Thymus (tissue), 11 donors: ENCODE results near the gene RAD51C. TPM values are rescaled to one million over a fixed set of nuclear protein-coding genes. Genes with fewer than 3 reads are reported as not detected.

Experiments
- DNase-seq, 9 donors: peaks; one replicate each; pipeline ENCODE4 v3.0.0-alpha.2; 2013; ENCODE audit warnings: low spot score in 9 of 9, low read depth in 6 of 9, missing footprints in 1 of 9
- H3K27ac ChIP-seq, 2 donors: one replicate each; pipeline ENCODE4 v1.5.1; 2013; ENCODE audit warnings: control low read depth in 1 of 2, low read depth in 1 of 2, low read length in 1 of 2, mild to moderate bottlenecking in 1 of 2, moderate library complexity in 1 of 2
- H3K27me3 ChIP-seq, 2 donors: one replicate each; pipeline ENCODE4 v1.5.1; 2013; ENCODE audit warnings: low read length in 1 of 2; ENCODE audit not compliant: control insufficient read depth in 2 of 2, insufficient read depth in 1 of 2
- H3K36me3 ChIP-seq, 2 donors: one replicate each; pipeline ENCODE4 v1.5.1; 2013; ENCODE audit warnings: low read length in 1 of 2, mild to moderate bottlenecking in 1 of 2, moderate library complexity in 1 of 2; ENCODE audit not compliant: control insufficient read depth in 2 of 2, insufficient read depth in 2 of 2
- H3K4me1 ChIP-seq, 2 donors: one replicate each; pipeline ENCODE4 v1.5.1; 2013; ENCODE audit warnings: low read length in 2 of 2; ENCODE audit not compliant: control insufficient read depth in 2 of 2, insufficient read depth in 2 of 2
- H3K4me3 ChIP-seq, 2 donors: one replicate each; pipeline ENCODE4 v1.5.1; 2013; ENCODE audit warnings: low read length in 2 of 2, control low read depth in 1 of 2, mild to moderate bottlenecking in 1 of 2
- H3K9me3 ChIP-seq, 2 donors: one replicate each; pipeline ENCODE4 v1.5.1; 2013; ENCODE audit warnings: low read length in 1 of 2, mild to moderate bottlenecking in 1 of 2; ENCODE audit not compliant: control insufficient read depth in 2 of 2, insufficient read depth in 1 of 2
- WGBS: extraction: QIAGEN DNeasy Blood & Tissue Kit; methylation state at CpG from one replicate; pipeline ENCODE4 v1.1.7; 2013; 5-methylcytosine and 5-hydroxymethylcytosine counted together
- polyA plus RNA-seq: library from polyadenylated mRNA; stranded (reverse); fragments of 200-250 nt; gene quantifications from one replicate; pipeline ENCODE4 v1.2.3, GENCODE V29; 2013
- total RNA-seq: library from RNA; stranded (reverse); fragments of 120-200 nt; gene quantifications from one replicate; pipeline ENCODE4 v1.2.4, GENCODE V29; 2013
- donor health status: healthy.

RAD51C gene
- total and polyA plus RNA-seq, 2 donors, result 31.1 to 48.1 TPM

GRCh38 chr17:58693208-58693607 lies 806 bp downstream of the RAD51C start:
- Histone ChIP-seq H3K4me3 (peak overlapping the region; percentile 78 to 81), H3K36me3 (peaks cover 3% of the 10 kb centered on the region in 2 donors), H3K4me1 (peaks cover 7 to 12% of the 10 kb centered on the region in 2 donors), H3K9me3 (peaks cover 0 to 9% of the 10 kb centered on the region in 2 donors), H3K27ac (peak overlapping the region in 1 of 2 donors; percentile 82), H3K27me3 (no peaks in the 10 kb centered on the region)
- no peak for DNase-seq
- 88% methylated on average over 8 of the region's 8 CpGs for WGBS

- Histone ChIP-seq H3K4me1 (peaks cover 7 to 12% of the 10 kb centered on the region in 2 donors), H3K27ac (no peak overlapping the region), H3K9me3 (peaks cover 0 to 9% of the 10 kb centered on the region in 2 donors), H3K27me3 (no peaks in the 10 kb centered on the region), H3K4me3 (no peak overlapping the region), H3K36me3 (peaks cover 3% of the 10 kb centered on the region in 2 donors)
- no peak for DNase-seq
- WGBS, result 89% methylated on average over 2 of the region's 2 CpGs
Measured at GRCh38 chr17:58693751-58694150, 1.3 kb downstream of the RAD51C start.

DNA sequence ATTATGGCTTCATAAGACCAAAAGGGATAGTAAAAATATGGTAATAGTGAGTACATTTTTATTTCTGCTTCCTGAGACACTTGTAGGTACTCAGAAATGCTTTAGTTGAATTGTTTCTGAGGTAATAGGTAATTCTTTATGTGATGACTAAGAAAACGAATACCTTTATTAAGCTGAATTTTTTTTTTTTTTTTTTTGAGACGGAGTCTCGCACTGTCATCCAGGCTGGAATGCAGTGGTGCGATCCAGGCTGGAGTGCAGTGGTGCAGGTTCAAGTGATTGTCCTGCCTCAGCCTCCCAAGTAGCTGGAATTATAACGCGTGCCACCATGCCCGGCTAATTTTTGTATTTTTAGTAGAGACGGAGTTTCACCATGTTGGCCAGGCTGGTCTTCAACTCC lies 1.9 kb downstream of the RAD51C start:
- Histone ChIP-seq H3K9me3 (peaks cover 0 to 9% of the 10 kb centered on the region in 2 donors), H3K27ac (no peak overlapping the region), H3K4me1 (peaks cover 7 to 12% of the 10 kb centered on the region in 2 donors), H3K4me3 (no peak overlapping the region), H3K36me3 (peaks cover 3% of the 10 kb centered on the region in 2 donors), H3K27me3 (no peaks in the 10 kb centered on the region)
- no peak for DNase-seq
- 97% methylated on average over 8 of the region's 8 CpGs for WGBS

DNA sequence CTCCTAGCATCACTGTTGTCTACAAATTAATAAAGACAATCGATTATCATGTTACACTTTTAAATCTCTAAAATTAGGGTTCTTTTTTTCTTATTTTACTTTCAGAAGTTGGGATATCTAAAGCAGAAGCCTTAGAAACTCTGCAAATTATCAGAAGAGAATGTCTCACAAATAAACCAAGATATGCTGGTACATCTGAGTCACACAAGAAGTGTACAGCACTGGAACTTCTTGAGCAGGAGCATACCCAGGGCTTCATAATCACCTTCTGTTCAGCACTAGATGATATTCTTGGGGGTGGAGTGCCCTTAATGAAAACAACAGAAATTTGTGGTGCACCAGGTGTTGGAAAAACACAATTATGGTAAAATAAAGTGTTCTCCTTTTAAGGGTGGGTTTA lies 2.4 kb downstream of the RAD51C start:
- no peak for DNase-seq
- H3K36me3 ChIP-seq, result peaks cover 4 to 8% of the 10 kb centered on the region in 2 donors
- H3K27me3 ChIP-seq, result no peaks in the 10 kb centered on the region
- peaks cover 0 to 9% of the 10 kb centered on the region in 2 donors for H3K9me3 ChIP-seq
- peaks cover 7 to 12% of the 10 kb centered on the region in 2 donors for H3K4me1 ChIP-seq
- no peak overlapping the region for H3K27ac ChIP-seq
- H3K4me3 ChIP-seq, result no peak overlapping the region
- 99% methylated on average over 1 of the region's 1 CpG for WGBS

GRCh38 chr17:58699771-58700170 lies 7.4 kb downstream of the RAD51C start:
- WGBS, result 98% methylated on average over 11 of the region's 11 CpGs
- Histone ChIP-seq H3K4me3 (no peak overlapping the region), H3K9me3 (no peaks in the 10 kb centered on the region), H3K4me1 (no peaks in the 10 kb centered on the region), H3K27me3 (no peaks in the 10 kb centered on the region), H3K27ac (no peak overlapping the region), H3K36me3 (peaks cover 17 to 24% of the 10 kb centered on the region in 2 donors)
- no peak for DNase-seq

- Histone ChIP-seq H3K36me3 (peaks cover 15 to 29% of the 10 kb centered on the region in 2 donors), H3K27me3 (no peaks in the 10 kb centered on the region), H3K9me3 (no peaks in the 10 kb centered on the region), H3K27ac (no peak overlapping the region), H3K4me3 (no peak overlapping the region), H3K4me1 (no peaks in the 10 kb centered on the region)
- WGBS, result 95% methylated on average over 5 of the region's 5 CpGs
- no peak for DNase-seq
Measured at GRCh38 chr17:58702045-58702476, 9.7 kb downstream of the RAD51C start.

DNA sequence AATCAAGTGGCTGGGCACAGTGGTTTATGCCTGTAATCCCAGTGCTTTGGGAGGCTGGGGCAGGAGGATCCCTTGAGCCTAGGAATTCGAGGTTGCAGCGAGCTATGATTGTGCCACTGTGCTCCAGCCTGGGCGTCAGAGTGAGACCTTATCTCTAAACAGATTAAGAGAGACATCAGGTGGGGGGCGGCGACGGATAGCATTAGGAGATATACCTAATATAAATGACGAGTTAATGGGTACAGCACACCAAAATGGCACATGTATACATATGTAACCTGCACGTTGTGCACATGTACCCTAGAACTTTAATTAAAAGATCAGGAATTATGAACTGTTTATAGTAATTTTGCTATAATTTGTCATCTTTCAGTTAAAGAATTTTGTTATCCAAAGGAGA lies 10.3 kb downstream of the RAD51C start:
- H3K4me3 ChIP-seq, result no peak overlapping the region
- no peaks in the 10 kb centered on the region for H3K27me3 ChIP-seq
- no peaks in the 10 kb centered on the region for H3K9me3 ChIP-seq
- no peak overlapping the region for H3K27ac ChIP-seq
- WGBS, result 99% methylated on average over 8 of the region's 8 CpGs
- no peaks in the 10 kb centered on the region for H3K4me1 ChIP-seq
- no peak for DNase-seq
- peaks cover 15 to 29% of the 10 kb centered on the region in 2 donors for H3K36me3 ChIP-seq

- WGBS, result 96% methylated on average over 4 of the region's 4 CpGs
- Histone ChIP-seq H3K27ac (no peak overlapping the region), H3K4me1 (no peaks in the 10 kb centered on the region), H3K27me3 (no peaks in the 10 kb centered on the region), H3K4me3 (no peak overlapping the region), H3K9me3 (no peaks in the 10 kb centered on the region), H3K36me3 (peaks cover 15 to 29% of the 10 kb centered on the region in 2 donors)
- DNase-seq, result no peak
Measured at GRCh38 chr17:58703137-58703915, 10.9 kb downstream of the RAD51C start.

DNA sequence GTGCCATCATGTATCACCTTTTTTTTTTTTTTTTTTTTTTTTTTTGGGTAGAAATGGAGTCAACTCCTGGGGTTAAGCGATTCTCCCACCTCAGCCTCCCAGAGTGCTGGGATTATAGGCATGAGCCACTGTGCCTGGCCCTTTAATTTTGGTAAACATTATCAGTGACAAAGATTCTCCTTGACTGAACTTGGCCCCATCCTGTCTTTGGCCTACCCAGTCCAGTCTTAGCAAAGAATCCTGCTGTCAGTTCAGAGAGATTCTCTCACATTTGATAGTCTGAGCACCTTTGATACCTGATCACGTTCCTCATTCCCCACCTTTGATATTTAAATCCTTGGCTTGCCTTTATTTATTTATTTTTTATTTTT lies 11.5 kb downstream of the RAD51C start:
- DNase-seq, result no peak
- Histone ChIP-seq H3K27ac (no peak overlapping the region), H3K27me3 (no peaks in the 10 kb centered on the region), H3K36me3 (peaks cover 15 to 29% of the 10 kb centered on the region in 2 donors), H3K4me3 (no peak overlapping the region), H3K4me1 (no peaks in the 10 kb centered on the region), H3K9me3 (no peaks in the 10 kb centered on the region)
- WGBS, result 97% methylated on average over 2 of the region's 2 CpGs
